Activated B cell treated with CpG ODN at 0.5 μM for 24 hours (primary cell): ENCODE results near the gene SLC15A1. TPM values are rescaled to one million over a fixed set of nuclear protein-coding genes. Genes with fewer than 3 reads are reported as not detected.

Experiments
- total RNA-seq: library from RNA; stranded (reverse); gene quantifications from 2 replicates; pipeline ENCODE4 v1.2.3, GENCODE V29; 2022

SLC15A1 gene
- total RNA-seq, 1 donor from 2014 or later, result not detected

Other genes starting within 250 kb of the SLC15A1 start
- gene STK24, start 175.6 kb downstream of the SLC15A1 start, total RNA-seq, result 74.8 and 84.8 TPM in 2 replicates
- 24.1 and 25.5 TPM in 2 replicates for gene DOCK9, start 225.4 kb upstream of the SLC15A1 start, total RNA-seq